Thyroid gland (tissue), 4 donors: ENCODE measurements around the gene MRPS11.

Experiments
- CTCF ChIP-seq, 6 experiments: fragments of 200-600 bp in 3 of 6; fragments of 450-650 bp in 3 of 6; sonication (generic) in 3 of 6; IDR thresholded peaks; one replicate each; pipeline ENCODE4 v1.5.1; 2016 to 2019; ENCODE audit warnings: antibody characterized with exemption in 6 of 6, mild to moderate bottlenecking in 2 of 6, inconsistent platforms in 1 of 6, moderate library complexity in 1 of 6
- POLR2A ChIP-seq, 2 donors: fragments of 450-650 bp; IDR thresholded peaks; one replicate each; pipeline ENCODE4 v1.6.1; 2017; ENCODE audit warnings: antibody characterized with exemption in 2 of 2, mild to moderate bottlenecking in 2 of 2, moderate library complexity in 1 of 2

- TF ChIP-seq POLR2A (IDR thresholded peaks at IDR 0.05) = no peak
- no peak for TF ChIP-seq CTCF (IDR thresholded peaks at IDR 0.05)
Measured at GRCh38 chr15:88447206-88447605, 20.3 kb upstream of the MRPS11 start.
